HCT116 (cell line): ENCODE measurements around the gene PGS1.

ENCODE experiments used
- EZH2phosphoT487 ChIP-seq: fragments of 200-600 bp; IDR thresholded peaks from 2 replicates; pipeline ENCODE4 v1.6.1; 2018; ENCODE audit warnings: antibody characterized with exemption, borderline replicate concordance
- FOSL1 ChIP-seq: IDR thresholded peaks from 2 replicates; pipeline ENCODE4 v1.6.1; 2012; ENCODE audit warnings: low read depth
- JUND ChIP-seq: IDR thresholded peaks from 2 replicates; pipeline ENCODE4 v1.6.1; 2012
- POLR2A ChIP-seq: IDR thresholded peaks from 2 replicates; pipeline ENCODE4 v1.7.0; 2011; ENCODE audit warnings: borderline replicate concordance; ENCODE audit not compliant: insufficient read depth, insufficient read length; ENCODE audit errors: extremely low read depth
- POLR2AphosphoS5 ChIP-seq: IDR thresholded peaks from 2 replicates; pipeline ENCODE4 v1.6.1; 2011; ENCODE audit warnings: mild to moderate bottlenecking, low read depth, low read length, moderate library complexity
- SP1 ChIP-seq: IDR thresholded peaks from 2 replicates; pipeline ENCODE4 v1.6.1; 2012; ENCODE audit warnings: low read depth
- ZNF274 ChIP-seq: fragments of 200-500 bp; sonication (Bioruptor generic); IDR thresholded peaks from 2 replicates; pipeline ENCODE4 v1.6.1; 2014; ENCODE audit warnings: mild to moderate bottlenecking, low read depth, low read length, inconsistent platforms
- TF ChIP-seq, protein P1 (sequence below), 3 experiments: fragments of 200-600 bp in 1 of 3; sonication (generic) in 1 of 3; IDR thresholded peaks in 2 of 3; conservative IDR thresholded peaks in 1 of 3; 2 replicates each; pipeline ENCODE4 v1.5.1; 2012 to 2017; ENCODE audit warnings: low read depth in 2 of 3, low read length in 2 of 3, antibody characterized with exemption in 1 of 3, borderline replicate concordance in 1 of 3, control low read depth in 1 of 3, mild to moderate bottlenecking in 1 of 3, mixed read lengths in 1 of 3, mixed run types in 1 of 3, moderate library complexity in 1 of 3; ENCODE audit not compliant: insufficient read depth in 1 of 3
- TF ChIP-seq, protein P2 (sequence below): IDR thresholded peaks from 2 replicates; pipeline ENCODE4 v1.6.1; 2012; ENCODE audit warnings: low read depth
- TF ChIP-seq, protein P3 (sequence below): IDR thresholded peaks from 2 replicates; pipeline ENCODE4 v1.6.1; 2012

DNA sequence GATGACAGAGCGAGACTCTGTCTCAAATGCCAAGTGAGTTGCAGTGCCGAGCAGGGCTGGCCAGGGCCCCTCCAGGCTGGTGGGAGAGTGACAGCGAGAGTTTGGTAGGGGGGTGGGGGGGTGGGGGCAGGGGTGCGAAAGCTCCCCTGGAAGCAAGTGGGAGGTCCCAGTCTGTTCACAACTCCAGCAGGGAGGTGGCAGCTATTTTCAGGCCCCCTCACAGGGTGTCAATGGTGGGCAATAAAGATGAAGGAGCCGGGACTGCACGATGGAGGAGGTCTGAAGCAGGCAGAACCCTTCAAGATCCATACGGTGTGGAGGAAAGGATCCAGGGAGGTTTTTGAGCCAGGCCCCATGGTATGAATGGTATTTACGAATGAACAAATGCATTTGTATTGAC lies 83.7 kb downstream of the PGS1 start:
- TF ChIP-seq, protein P1, sequence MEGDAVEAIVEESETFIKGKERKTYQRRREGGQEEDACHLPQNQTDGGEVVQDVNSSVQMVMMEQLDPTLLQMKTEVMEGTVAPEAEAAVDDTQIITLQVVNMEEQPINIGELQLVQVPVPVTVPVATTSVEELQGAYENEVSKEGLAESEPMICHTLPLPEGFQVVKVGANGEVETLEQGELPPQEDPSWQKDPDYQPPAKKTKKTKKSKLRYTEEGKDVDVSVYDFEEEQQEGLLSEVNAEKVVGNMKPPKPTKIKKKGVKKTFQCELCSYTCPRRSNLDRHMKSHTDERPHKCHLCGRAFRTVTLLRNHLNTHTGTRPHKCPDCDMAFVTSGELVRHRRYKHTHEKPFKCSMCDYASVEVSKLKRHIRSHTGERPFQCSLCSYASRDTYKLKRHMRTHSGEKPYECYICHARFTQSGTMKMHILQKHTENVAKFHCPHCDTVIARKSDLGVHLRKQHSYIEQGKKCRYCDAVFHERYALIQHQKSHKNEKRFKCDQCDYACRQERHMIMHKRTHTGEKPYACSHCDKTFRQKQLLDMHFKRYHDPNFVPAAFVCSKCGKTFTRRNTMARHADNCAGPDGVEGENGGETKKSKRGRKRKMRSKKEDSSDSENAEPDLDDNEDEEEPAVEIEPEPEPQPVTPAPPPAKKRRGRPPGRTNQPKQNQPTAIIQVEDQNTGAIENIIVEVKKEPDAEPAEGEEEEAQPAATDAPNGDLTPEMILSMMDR (IDR thresholded peaks at IDR 0.05 in 2 of 3, conservative IDR thresholded peaks at IDR 0.05 in 1 of 3; ENCODE audit: borderline replicate concordance in 1 of 3, insufficient read depth in 1 of 3, low read depth in 2 of 3, low read length in 2 of 3) = no peak
- no peak for TF ChIP-seq JUND
- no peak for TF ChIP-seq ZNF274
- no peak for TF ChIP-seq EZH2phosphoT487
- TF ChIP-seq POLR2AphosphoS5 = no peak
- TF ChIP-seq, protein P2, sequence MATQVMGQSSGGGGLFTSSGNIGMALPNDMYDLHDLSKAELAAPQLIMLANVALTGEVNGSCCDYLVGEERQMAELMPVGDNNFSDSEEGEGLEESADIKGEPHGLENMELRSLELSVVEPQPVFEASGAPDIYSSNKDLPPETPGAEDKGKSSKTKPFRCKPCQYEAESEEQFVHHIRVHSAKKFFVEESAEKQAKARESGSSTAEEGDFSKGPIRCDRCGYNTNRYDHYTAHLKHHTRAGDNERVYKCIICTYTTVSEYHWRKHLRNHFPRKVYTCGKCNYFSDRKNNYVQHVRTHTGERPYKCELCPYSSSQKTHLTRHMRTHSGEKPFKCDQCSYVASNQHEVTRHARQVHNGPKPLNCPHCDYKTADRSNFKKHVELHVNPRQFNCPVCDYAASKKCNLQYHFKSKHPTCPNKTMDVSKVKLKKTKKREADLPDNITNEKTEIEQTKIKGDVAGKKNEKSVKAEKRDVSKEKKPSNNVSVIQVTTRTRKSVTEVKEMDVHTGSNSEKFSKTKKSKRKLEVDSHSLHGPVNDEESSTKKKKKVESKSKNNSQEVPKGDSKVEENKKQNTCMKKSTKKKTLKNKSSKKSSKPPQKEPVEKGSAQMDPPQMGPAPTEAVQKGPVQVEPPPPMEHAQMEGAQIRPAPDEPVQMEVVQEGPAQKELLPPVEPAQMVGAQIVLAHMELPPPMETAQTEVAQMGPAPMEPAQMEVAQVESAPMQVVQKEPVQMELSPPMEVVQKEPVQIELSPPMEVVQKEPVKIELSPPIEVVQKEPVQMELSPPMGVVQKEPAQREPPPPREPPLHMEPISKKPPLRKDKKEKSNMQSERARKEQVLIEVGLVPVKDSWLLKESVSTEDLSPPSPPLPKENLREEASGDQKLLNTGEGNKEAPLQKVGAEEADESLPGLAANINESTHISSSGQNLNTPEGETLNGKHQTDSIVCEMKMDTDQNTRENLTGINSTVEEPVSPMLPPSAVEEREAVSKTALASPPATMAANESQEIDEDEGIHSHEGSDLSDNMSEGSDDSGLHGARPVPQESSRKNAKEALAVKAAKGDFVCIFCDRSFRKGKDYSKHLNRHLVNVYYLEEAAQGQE = no peak
- no peak for TF ChIP-seq SP1
- TF ChIP-seq POLR2A = no peak
- TF ChIP-seq, protein P3, sequence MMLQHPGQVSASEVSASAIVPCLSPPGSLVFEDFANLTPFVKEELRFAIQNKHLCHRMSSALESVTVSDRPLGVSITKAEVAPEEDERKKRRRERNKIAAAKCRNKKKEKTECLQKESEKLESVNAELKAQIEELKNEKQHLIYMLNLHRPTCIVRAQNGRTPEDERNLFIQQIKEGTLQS = no peak
- no peak for TF ChIP-seq FOSL1
